ENCODE data around the gene PLXNA2.

DNA sequence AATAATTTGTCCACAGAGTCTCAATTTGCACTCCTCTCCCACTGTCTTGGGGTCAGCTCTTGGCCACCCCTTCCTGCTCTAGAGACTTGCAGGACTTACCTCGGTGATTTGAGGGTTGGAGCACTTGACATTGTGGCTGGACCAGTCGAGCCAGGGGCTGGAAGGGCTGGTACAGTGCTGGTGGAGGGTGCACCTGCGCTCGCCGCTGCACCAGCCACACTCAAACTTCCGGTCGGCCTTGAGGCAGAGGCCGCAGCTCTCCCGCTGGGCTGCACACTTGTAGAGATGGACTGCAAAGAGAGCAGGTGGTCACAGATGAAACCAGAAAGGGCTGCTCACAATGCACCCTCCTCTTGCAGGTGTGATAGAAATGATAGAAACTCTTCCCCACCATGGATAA is 165.0 kb downstream of the PLXNA2 start:
- TF ChIP-seq, protein P1, sequence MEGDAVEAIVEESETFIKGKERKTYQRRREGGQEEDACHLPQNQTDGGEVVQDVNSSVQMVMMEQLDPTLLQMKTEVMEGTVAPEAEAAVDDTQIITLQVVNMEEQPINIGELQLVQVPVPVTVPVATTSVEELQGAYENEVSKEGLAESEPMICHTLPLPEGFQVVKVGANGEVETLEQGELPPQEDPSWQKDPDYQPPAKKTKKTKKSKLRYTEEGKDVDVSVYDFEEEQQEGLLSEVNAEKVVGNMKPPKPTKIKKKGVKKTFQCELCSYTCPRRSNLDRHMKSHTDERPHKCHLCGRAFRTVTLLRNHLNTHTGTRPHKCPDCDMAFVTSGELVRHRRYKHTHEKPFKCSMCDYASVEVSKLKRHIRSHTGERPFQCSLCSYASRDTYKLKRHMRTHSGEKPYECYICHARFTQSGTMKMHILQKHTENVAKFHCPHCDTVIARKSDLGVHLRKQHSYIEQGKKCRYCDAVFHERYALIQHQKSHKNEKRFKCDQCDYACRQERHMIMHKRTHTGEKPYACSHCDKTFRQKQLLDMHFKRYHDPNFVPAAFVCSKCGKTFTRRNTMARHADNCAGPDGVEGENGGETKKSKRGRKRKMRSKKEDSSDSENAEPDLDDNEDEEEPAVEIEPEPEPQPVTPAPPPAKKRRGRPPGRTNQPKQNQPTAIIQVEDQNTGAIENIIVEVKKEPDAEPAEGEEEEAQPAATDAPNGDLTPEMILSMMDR (IDR thresholded peaks at IDR 0.05; ENCODE audit: low read depth, low read length) = no peak
- no peak for TF ChIP-seq EZH2phosphoT487 (IDR thresholded peaks at IDR 0.05; ENCODE audit: low read depth)
